ENCODE results near the gene MACF1.
A peak's percentile ranks its signal among the peaks of the same experiment; 100 is the strongest.

The MACF1 gene

GRCh38 chr1:39310015-39310414 is 105.5 kb downstream of the MACF1 start:
- DNase-seq, result no peak

GRCh38 chr1:39310691-39311090 is 106.2 kb downstream of the MACF1 start:
- DNase-seq, result no peak

- DNase-seq, result no peak
Observed at GRCh38 chr1:39317111-39317510, 112.6 kb downstream of the MACF1 start.

- no peak for DNase-seq
Observed at GRCh38 chr1:39317910-39318633, 113.6 kb downstream of the MACF1 start.

GRCh38 chr1:39321979-39322378 is 117.5 kb downstream of the MACF1 start:
- DNase-seq, result no peak

DNA sequence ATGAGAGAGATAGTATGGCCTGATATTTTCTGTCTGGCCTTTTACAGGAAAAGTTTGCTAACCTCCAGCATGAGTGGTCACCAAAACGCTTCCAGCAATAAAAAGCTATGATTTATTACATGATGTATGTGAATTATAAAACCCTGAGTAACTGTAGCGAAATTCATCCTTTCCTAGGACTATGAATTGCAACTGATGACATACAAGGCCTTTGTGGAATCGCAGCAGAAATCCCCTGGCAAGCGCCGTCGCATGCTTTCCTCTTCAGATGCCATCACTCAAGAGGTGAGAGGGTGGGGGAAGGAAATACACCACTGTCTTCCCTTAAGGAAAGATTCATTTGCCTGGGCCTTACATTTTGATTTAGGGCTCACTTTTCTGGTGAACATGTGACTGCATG is 117.9 kb downstream of the MACF1 start:
- no peak for DNase-seq

GRCh38 chr1:39324888-39325287 is 120.4 kb downstream of the MACF1 start:
- no peak for DNase-seq

DNA sequence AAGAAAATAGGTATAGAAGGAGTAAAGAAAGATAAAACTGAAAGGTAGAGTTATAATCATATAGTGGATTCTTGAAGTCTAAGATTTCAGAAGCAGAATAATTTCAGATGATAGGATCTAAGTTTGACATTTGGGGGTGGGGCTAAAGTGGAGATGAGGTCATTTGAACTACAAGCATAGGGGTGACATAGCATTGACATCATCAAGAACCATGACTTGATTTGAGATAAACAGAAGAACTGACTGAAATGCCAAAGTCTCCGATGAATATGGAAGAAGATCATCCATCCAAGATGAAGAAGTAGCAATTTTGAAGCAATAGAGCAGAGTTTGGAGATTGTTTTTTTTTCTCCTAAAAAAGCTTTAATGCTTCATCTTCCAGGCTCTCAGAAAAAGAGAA is 122.3 kb downstream of the MACF1 start:
- no peak for DNase-seq

DNA sequence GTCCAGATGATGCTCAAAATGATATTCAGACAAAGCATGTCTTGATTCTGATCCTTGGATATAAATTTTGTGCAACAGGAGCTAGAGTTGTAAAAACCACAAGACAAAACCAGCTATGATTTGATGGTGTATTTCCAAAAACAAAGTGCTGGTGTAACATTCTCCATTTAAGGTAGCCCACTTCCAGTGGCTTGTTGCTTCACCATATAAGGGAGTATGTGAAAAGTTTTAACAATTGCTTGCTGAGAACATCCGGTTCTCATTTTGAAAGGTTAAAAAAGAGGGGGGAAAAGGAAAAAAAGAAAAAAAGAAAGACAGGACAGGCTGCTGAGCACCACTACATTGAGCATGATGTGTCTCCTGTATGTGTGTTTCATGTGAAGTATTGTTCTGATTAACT is 123.6 kb downstream of the MACF1 start:
- peak; percentile 43 for DNase-seq

DNA sequence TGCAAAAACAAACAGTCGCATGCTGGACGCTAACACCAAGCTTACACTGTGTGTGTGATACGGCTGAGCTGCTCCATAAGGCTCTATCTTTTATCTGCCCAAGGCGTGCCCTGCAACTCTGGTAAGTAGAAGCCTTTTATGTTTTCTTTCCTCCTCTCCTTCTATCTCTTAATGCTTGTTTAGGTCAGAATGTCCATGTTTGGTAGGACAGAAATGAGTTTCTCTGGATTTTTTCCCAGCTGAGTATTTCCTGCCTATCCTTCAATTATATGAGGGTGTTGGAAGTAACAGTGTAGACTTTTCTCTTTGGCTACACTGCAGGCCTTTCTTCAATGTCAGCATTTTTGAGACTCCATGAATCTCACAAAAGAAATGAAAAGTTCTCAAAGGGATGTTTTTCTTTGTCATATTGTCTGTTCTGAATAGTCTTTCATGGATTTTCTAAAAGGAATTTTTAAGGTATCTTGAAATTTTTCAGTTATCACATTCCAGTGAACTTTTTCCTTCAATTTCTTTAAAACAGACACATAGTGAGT is 124.2 kb downstream of the MACF1 start:
- DNase-seq, result no peak

DNA sequence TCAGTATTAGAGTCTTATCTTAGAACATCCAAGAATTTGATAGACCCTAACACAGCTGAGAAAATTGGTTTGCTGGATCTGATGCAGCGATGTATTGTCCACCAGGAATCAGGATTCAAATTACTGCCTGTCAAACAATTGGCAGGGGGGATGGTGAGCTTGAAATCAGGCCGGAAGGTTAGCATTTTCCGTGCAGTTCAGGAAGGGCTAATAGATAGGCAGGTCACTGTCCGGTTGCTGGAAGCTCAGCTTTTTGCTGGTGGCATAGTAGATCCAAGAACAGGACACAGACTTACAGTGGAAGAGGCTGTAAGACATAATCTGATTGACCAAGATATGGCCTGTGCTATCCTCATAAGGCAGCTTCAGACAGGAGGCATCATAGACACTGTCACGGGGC is 127.2 kb downstream of the MACF1 start:
- no peak for DNase-seq

- DNase-seq, result no peak
Observed at GRCh38 chr1:39332291-39332690, 127.8 kb downstream of the MACF1 start.

- DNase-seq, result no peak
Observed at GRCh38 chr1:39332828-39333227, 128.3 kb downstream of the MACF1 start.

DNA sequence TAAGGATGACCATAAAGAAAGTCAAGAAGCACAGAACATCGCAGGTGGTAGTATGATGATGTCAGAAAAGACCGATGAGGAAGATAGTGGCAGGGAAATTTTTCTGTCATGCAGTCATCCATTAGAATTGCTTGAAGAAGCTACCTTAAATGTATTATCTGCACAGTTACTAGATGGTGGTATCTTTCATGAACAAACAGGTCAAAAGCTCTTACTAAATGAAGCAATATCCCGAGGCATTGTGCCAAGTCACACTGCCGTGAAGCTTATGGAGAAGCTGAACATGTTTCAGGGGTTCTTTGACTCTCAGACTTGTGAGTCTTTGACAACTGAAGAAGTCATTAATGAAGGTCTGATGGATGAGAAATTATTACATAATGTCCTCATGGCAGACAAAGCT is 128.8 kb downstream of the MACF1 start:
- no peak for DNase-seq

GRCh38 chr1:39335216-39335615 is 130.7 kb downstream of the MACF1 start:
- no peak for DNase-seq

DNA sequence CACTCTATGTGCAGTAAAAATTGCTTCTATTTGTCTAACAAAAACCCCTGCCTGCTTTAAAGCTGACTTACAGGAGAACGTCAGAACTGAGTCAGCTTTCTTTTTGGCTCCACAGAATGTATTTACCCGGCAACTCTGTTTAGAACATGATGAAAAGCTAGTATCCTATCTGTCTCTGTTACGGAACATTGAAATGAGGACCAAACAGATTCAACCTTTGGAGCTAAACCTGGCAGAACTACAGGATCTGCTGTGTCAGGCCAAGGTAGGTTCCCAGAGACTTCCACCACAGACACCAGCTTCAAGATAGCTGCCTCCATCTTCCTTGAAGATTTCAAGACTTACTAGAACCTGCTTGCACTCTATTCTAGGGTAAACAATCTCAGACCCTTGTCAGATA is 132.6 kb downstream of the MACF1 start:
- DNase-seq, result no peak

- DNase-seq, result no peak
Observed at GRCh38 chr1:39342776-39343175, 138.3 kb downstream of the MACF1 start.

GRCh38 chr1:39344394-39345154 is 140.1 kb downstream of the MACF1 start:
- DNase-seq, result no peak

DNA sequence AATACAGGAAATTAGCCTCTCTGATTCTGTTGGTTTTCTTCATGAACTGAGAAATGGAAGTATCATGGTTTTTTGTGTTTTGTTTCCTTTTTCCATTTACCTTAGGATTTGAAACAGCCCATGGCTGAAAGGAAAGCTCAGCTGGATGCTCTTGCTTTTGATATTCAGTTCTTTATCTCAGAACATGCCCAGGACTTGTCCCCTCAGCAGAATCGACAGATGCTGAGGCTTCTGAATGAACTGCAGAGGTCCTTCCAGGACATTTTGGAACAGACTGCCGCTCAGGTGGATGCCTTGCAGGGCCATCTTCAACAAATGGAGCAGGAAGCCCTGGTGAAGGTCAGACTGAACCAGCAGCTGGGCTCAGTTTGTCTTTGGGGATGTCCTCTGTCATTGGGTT is 142.4 kb downstream of the MACF1 start:
- no peak for DNase-seq

DNA sequence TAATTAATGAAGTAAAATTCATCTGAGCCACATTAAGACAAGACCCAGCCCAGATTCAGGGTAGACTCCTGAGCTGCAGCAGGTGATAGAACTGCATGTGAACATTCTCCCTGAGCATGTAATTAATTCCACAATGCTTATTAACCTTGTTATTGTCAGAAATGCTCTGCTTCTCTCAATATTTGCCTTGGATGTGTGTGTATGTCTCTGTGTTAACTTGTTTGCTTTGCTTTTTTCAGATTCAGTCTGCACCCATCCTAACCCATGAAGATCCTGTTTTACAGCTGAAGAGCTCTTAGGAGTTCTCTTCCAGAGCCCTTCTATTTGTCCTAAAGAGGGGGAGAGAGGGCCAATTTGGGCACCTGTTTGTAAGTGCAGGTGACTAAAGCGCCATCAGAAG is 143.8 kb downstream of the MACF1 start:
- no peak for DNase-seq

DNA sequence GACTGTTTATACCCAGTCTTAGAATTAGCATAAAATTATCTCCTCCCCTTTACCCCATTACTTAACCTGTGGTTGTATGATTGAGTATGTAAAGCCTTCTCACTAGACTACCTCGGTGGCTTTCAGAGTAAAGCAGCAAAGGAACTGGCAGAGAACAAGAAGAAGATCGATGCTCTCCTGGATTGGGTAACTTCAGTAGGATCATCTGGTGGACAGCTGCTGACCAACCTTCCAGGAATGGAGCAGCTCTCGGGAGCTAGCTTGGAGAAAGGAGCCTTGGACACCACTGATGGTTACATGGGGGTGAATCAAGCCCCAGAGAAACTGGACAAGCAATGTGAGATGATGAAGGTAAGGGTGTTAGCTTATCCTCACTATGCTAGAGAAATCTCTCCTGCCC is 148.4 kb downstream of the MACF1 start:
- no peak for DNase-seq

DNA sequence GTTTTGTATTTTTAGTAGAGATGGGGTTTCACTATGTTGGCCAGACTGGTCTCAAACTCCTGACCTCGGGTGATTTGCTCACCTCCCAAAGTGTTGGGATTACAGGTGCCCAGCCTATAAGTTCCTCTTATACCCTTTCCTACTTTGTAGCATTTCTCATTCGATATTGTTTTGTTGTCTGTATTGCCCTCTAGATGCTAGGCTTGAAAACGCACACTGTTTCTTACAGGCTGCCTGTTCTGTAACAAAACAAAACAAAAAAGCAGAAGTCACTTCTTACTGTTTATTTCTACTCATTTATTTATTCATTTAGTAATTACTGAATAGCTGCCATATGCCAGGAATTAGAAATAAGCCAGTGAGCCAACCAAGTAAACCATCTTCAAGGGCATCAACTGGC is 150.1 kb downstream of the MACF1 start:
- DNase-seq, result no peak

DNA sequence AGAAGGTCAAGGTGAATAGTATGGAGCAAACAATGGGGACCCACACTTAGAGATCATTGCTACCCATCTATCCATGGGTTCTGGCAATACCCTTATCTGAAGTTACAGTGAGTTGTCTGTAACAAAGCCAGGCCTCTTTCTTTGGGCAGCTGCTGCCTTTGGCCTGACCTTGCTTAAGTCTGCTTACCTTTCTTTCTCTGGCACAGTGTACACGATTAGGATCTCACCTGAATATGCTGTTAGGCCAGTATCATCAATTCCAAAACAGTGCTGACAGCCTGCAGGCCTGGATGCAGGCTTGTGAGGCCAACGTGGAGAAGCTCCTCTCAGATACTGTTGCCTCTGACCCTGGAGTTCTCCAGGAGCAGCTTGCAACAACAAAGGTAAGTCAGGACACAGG is 154.0 kb downstream of the MACF1 start:
- DNase-seq, result no peak

DNA sequence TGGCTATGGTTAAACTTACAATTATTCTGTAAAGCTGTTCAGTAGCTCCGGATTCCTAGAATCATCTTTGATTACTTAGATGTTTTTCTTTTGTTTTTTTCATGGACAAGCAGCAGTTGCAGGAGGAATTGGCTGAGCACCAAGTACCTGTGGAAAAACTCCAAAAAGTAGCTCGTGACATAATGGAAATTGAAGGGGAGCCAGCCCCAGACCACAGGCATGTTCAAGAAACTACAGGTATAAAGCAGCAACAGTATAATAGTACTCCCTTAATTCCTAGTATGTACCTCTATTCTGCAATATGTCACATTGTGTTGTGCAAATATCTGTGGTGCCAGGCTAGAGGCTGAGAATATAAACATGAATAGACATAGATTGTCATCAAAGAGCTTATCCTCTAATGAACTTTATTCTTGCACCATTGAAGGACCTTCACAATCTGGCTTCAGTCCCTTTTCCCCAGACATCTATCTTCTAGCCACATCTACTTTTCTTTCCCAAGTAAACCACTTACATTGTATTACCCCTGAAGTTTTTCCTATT is 154.6 kb downstream of the MACF1 start:
- no peak for DNase-seq

All from CD4-positive, alpha-beta T cell treated with Interleukin-17A for 1 hour (primary cell).